ENCODE data around the gene RPS29.
A peak's percentile ranks its signal among the peaks of the same experiment; 100 is the strongest.
"Not testable (repeated sequence)": the region's sequence is repeated elsewhere in the genome, so short reads cannot be mapped to it uniquely, and the experiment has no call there.

The RPS29 gene

GRCh38 chr14:49622022-49622607, 35.9 kb upstream of the RPS29 start:
- DNase-seq (ENCODE audit: low read depth), result no peak
- TF ChIP-seq CTCF (conservative IDR thresholded peaks at IDR 0.05; ENCODE audit: low read length), result no peak
- peak overlapping the region; percentile 95 for H3K4me3 ChIP-seq (ENCODE audit: low read length)

- TF ChIP-seq CTCF (conservative IDR thresholded peaks at IDR 0.05; ENCODE audit: low read length), result no peak
- H3K4me3 ChIP-seq (ENCODE audit: low read length), result peak overlapping the region; percentile 95
- peak; percentile 68 for DNase-seq (ENCODE audit: low read depth)
Observed at GRCh38 chr14:49621114-49621881, 35.1 kb upstream of the RPS29 start.

GRCh38 chr14:49620182-49621113, 34.3 kb upstream of the RPS29 start, which contains the start of the genes MGAT2 and RPL36AL:
TSS of gene MGAT2 (plus strand) at chr14:49620799. CDS start at chr14:49621269, 470 bp downstream.
TSS of gene RPL36AL (minus strand) at chr14:49620626. CDS start at chr14:49619104, 1,522 bp downstream.
- DNase-seq (ENCODE audit: low read depth), result peak; percentile 99
- TF ChIP-seq CTCF (conservative IDR thresholded peaks at IDR 0.05; ENCODE audit: low read length), result peak; percentile 33
- H3K4me3 ChIP-seq (ENCODE audit: low read length), result peak within 1 kb of the TSS; percentile 95

- TF ChIP-seq CTCF (conservative IDR thresholded peaks at IDR 0.05; ENCODE audit: low read length), result no peak
- DNase-seq (ENCODE audit: low read depth), result no peak
- H3K4me3 ChIP-seq (ENCODE audit: low read length), result peak overlapping the region; percentile 95
Observed at GRCh38 chr14:49619730-49620129, 33.5 kb upstream of the RPS29 start.

- H3K4me3 ChIP-seq (ENCODE audit: low read length), result peak overlapping the region; percentile 95
- DNase-seq (ENCODE audit: low read depth), result not testable (repeated sequence)
Observed at GRCh38 chr14:49619273-49619672, 33.1 kb upstream of the RPS29 start.

- no peak for DNase-seq (ENCODE audit: low read depth)
- TF ChIP-seq CTCF (conservative IDR thresholded peaks at IDR 0.05; ENCODE audit: low read length), result no peak
- H3K4me3 ChIP-seq (ENCODE audit: low read length), result no peak overlapping the region
Observed at GRCh38 chr14:49617852-49618519, 31.8 kb upstream of the RPS29 start.

- H3K4me3 ChIP-seq (ENCODE audit: low read length), result no peak overlapping the region
- DNase-seq (ENCODE audit: low read depth), result no peak
- no peak for TF ChIP-seq CTCF (conservative IDR thresholded peaks at IDR 0.05; ENCODE audit: low read length)
Observed at GRCh38 chr14:49615776-49616175, 29.6 kb upstream of the RPS29 start.

Data from AG10803 (cell line).